HepG2 (cell line): Measurements from ENCODE around the gene APBA3. TPM values are rescaled to one million over a fixed set of nuclear protein-coding genes. Genes with fewer than 3 reads are reported as not detected.

Experiments
- DR1 ChIP-seq: sonication (generic); formaldehyde crosslinking; IDR thresholded peaks from 2 replicates; pipeline ENCODE4 v1.8.0; 2021; ENCODE audit warnings: mild to moderate bottlenecking, missing genetic modification reagents, inconsistent platforms
- HNRNPUL1 ChIP-seq: fragments of 200-400 bp; formaldehyde crosslinking; IDR thresholded peaks from 2 replicates; pipeline ENCODE4 v1.6.1; 2017; ENCODE audit warnings: low read depth, mild to moderate bottlenecking, low read length, moderate library complexity
- MBNL3 ChIP-seq: fragments of 250-450 bp; sonication (Bioruptor Pico); conservative IDR thresholded peaks from 2 replicates; pipeline ENCODE4 v1.8.0; 2022; ENCODE audit warnings: mild to moderate bottlenecking, inconsistent platforms
- MEIS2 ChIP-seq: sonication (generic); formaldehyde crosslinking; IDR thresholded peaks from 2 replicates; pipeline ENCODE4 v1.9.0; 2021; ENCODE audit warnings: mild to moderate bottlenecking, missing genetic modification reagents
- NR1H2 ChIP-seq: sonication (generic); formaldehyde crosslinking; IDR thresholded peaks from 2 replicates; pipeline ENCODE4 v1.8.1; 2022; ENCODE audit warnings: low read depth, missing genetic modification reagents, borderline replicate concordance
- ONECUT2 ChIP-seq: sonication (generic); formaldehyde crosslinking; IDR thresholded peaks from 2 replicates; pipeline ENCODE4 v1.4.0; 2020; ENCODE audit warnings: missing genetic modification reagents
- PHF5A ChIP-seq: IDR thresholded peaks from one replicate; pipeline ENCODE4 v1.6.1; 2018; ENCODE audit warnings: low read depth, missing genetic modification reagents; ENCODE audit not compliant: unreplicated experiment
- RAD51 ChIP-seq: fragments of 450-650 bp; IDR thresholded peaks from 2 replicates; pipeline ENCODE4 v1.6.1; 2016; ENCODE audit warnings: borderline replicate concordance
- ZNF354B ChIP-seq: sonication (generic); formaldehyde crosslinking; IDR thresholded peaks from 2 replicates; pipeline ENCODE4 v1.8.0; 2022; ENCODE audit warnings: mild to moderate bottlenecking, missing genetic modification reagents
- ZNF367 ChIP-seq: sonication (generic); formaldehyde crosslinking; IDR thresholded peaks from 2 replicates; pipeline ENCODE4 v1.4.0; 2020; ENCODE audit warnings: missing genetic modification reagents, borderline replicate concordance
- ZNF547 ChIP-seq: sonication (generic); formaldehyde crosslinking; IDR thresholded peaks from 2 replicates; pipeline ENCODE4 v1.5.1; 2020; ENCODE audit warnings: mild to moderate bottlenecking, missing genetic modification reagents
- ZNF670 ChIP-seq: sonication (generic); formaldehyde crosslinking; IDR thresholded peaks from 2 replicates; pipeline ENCODE4 v1.8.0; 2022; ENCODE audit warnings: mild to moderate bottlenecking, missing genetic modification reagents, borderline replicate concordance
- polyA plus RNA-seq, 8 experiments: library from polyadenylated mRNA; depleted of rRNA in 3 of 8; stranded (reverse) in 7 of 8; unstranded in 1 of 8; fragments of >200 nt; fragmentation: Illumina TruSeq in 4 of 8; extraction: Trizol in 4 of 8; gene quantifications; 2 replicates each; pipeline versions ENCODE4 v1.2.1 to v1.2.3, GENCODE V29; 2011 to 2016; ENCODE audit warnings: low read depth in 4 of 8, missing spikeins in 1 of 8, mixed read lengths in 1 of 8; ENCODE audit not compliant: insufficient read depth in 1 of 8
- total RNA-seq, 5 experiments: library from RNA; depleted of rRNA; stranded (reverse); fragments of >200 nt; fragmentation: Illumina TruSeq; extraction: Trizol; gene quantifications; 2 replicates each; pipeline ENCODE4 v1.2.3, GENCODE V29; 2016; ENCODE audit warnings: low read depth in 1 of 5
- TF ChIP-seq, protein P1 (sequence below): sonication (generic); IDR thresholded peaks from 2 replicates; pipeline ENCODE4 v1.6.1; 2016; ENCODE audit warnings: low read depth, borderline replicate concordance
- TF ChIP-seq, protein P2 (sequence below): sonication (generic); formaldehyde crosslinking; IDR thresholded peaks from 2 replicates; pipeline ENCODE4 v1.5.0; 2020; ENCODE audit warnings: mild to moderate bottlenecking, missing genetic modification reagents, borderline replicate concordance
- TF ChIP-seq, protein P3 (sequence below): sonication (generic); formaldehyde crosslinking; IDR thresholded peaks from 2 replicates; pipeline ENCODE4 v1.5.1; 2020; ENCODE audit warnings: mild to moderate bottlenecking, missing genetic modification reagents, borderline replicate concordance

Gene APBA3
- total and polyA plus RNA-seq, 2 of the 13 experiments (the other 11 are each of a cell fraction or from before 2014, with no cell fraction given), result 14.2 to 14.3 TPM

DNA sequence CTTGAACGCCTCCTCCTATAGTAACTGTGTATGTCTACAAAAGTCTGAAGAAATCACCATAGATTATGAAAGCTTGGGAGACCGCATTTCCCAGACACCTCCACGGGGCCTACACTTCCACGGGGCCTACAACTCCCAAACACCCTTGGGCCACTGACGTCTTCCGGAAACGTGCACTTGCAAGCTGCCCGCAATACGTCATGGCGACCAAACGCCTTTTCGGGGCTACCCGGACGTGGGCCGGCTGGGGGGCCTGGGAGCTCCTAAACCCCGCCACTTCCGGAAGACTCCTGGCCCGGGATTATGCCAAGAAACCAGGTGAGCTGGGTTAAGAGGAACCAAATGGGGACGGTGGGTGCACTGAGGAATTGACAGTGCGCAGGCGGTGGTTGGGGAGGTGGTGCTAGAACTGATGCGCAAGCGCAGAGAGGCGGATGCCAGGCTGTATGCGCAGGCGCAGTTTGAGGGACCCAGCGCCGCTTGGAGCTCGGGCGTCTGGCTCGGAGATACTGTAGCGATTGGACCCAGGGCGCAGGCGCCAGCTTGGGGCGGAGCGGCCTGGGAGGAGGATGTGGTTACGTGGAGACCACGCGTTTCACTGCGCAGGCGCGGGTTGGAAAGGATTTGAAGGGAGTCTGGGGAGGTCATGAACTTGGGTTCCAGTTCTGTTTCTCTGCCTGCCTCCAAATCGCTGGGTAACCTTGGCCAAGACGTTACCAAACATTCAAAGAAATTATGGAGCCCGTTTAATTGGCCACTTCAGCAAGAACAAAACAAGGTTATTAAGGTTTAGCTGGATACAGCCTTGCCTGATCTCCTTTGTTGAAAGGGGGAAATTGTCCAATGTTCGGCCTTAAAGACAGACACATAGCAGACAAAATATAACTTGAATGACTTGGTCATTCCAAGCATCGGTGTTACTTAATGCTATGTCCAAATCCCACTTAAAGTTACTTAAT is 1.3 kb upstream of the APBA3 start, which contains the start of gene MRPL54 (continued):
- no peak for TF ChIP-seq PHF5A
- TF ChIP-seq, protein P1, sequence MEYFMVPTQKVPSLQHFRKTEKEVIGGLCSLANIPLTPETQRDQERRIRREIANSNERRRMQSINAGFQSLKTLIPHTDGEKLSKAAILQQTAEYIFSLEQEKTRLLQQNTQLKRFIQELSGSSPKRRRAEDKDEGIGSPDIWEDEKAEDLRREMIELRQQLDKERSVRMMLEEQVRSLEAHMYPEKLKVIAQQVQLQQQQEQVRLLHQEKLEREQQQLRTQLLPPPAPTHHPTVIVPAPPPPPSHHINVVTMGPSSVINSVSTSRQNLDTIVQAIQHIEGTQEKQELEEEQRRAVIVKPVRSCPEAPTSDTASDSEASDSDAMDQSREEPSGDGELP, result no peak
- TF ChIP-seq ZNF670 (CRISPR knock-in tag), result no peak
- peak; percentile 59; the same call in 1 of the 2 replicates for TF ChIP-seq ZNF547 (CRISPR knock-in tag)
- TF ChIP-seq ZNF367, result no peak
- TF ChIP-seq MBNL3, result no peak
- no peak for TF ChIP-seq DR1 (CRISPR knock-in tag)
- TF ChIP-seq HNRNPUL1, result no peak
- TF ChIP-seq MEIS2 (CRISPR knock-in tag), result no peak
- no peak for TF ChIP-seq RAD51
- TF ChIP-seq ZNF354B (CRISPR knock-in tag), result peak; percentile 79; the same call in 1 of the 2 replicates
- TF ChIP-seq ONECUT2, result no peak
- TF ChIP-seq, protein P2, sequence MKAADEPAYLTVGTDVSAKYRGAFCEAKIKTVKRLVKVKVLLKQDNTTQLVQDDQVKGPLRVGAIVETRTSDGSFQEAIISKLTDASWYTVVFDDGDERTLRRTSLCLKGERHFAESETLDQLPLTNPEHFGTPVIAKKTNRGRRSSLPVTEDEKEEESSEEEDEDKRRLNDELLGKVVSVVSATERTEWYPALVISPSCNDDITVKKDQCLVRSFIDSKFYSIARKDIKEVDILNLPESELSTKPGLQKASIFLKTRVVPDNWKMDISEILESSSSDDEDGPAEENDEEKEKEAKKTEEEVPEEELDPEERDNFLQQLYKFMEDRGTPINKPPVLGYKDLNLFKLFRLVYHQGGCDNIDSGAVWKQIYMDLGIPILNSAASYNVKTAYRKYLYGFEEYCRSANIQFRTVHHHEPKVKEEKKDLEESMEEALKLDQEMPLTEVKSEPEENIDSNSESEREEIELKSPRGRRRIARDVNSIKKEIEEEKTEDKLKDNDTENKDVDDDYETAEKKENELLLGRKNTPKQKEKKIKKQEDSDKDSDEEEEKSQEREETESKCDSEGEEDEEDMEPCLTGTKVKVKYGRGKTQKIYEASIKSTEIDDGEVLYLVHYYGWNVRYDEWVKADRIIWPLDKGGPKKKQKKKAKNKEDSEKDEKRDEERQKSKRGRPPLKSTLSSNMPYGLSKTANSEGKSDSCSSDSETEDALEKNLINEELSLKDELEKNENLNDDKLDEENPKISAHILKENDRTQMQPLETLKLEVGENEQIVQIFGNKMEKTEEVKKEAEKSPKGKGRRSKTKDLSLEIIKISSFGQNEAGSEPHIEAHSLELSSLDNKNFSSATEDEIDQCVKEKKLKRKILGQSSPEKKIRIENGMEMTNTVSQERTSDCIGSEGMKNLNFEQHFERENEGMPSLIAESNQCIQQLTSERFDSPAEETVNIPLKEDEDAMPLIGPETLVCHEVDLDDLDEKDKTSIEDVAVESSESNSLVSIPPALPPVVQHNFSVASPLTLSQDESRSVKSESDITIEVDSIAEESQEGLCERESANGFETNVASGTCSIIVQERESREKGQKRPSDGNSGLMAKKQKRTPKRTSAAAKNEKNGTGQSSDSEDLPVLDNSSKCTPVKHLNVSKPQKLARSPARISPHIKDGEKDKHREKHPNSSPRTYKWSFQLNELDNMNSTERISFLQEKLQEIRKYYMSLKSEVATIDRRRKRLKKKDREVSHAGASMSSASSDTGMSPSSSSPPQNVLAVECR (CRISPR knock-in tag), result peak; percentile 78
- TF ChIP-seq, protein P3, sequence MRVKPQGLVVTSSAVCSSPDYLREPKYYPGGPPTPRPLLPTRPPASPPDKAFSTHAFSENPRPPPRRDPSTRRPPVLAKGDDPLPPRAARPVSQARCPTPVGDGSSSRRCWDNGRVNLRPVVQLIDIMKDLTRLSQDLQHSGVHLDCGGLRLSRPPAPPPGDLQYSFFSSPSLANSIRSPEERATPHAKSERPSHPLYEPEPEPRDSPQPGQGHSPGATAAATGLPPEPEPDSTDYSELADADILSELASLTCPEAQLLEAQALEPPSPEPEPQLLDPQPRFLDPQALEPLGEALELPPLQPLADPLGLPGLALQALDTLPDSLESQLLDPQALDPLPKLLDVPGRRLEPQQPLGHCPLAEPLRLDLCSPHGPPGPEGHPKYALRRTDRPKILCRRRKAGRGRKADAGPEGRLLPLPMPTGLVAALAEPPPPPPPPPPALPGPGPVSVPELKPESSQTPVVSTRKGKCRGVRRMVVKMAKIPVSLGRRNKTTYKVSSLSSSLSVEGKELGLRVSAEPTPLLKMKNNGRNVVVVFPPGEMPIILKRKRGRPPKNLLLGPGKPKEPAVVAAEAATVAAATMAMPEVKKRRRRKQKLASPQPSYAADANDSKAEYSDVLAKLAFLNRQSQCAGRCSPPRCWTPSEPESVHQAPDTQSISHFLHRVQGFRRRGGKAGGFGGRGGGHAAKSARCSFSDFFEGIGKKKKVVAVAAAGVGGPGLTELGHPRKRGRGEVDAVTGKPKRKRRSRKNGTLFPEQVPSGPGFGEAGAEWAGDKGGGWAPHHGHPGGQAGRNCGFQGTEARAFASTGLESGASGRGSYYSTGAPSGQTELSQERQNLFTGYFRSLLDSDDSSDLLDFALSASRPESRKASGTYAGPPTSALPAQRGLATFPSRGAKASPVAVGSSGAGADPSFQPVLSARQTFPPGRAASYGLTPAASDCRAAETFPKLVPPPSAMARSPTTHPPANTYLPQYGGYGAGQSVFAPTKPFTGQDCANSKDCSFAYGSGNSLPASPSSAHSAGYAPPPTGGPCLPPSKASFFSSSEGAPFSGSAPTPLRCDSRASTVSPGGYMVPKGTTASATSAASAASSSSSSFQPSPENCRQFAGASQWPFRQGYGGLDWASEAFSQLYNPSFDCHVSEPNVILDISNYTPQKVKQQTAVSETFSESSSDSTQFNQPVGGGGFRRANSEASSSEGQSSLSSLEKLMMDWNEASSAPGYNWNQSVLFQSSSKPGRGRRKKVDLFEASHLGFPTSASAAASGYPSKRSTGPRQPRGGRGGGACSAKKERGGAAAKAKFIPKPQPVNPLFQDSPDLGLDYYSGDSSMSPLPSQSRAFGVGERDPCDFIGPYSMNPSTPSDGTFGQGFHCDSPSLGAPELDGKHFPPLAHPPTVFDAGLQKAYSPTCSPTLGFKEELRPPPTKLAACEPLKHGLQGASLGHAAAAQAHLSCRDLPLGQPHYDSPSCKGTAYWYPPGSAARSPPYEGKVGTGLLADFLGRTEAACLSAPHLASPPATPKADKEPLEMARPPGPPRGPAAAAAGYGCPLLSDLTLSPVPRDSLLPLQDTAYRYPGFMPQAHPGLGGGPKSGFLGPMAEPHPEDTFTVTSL (CRISPR knock-in tag), result no peak
- TF ChIP-seq NR1H2 (CRISPR knock-in tag), result no peak
